ENCODE results near the gene MBD3L4.
"Not testable (repeated sequence)": the region's sequence is repeated elsewhere in the genome, so short reads cannot be mapped to it uniquely, and the experiment has no call there.

The MBD3L4 gene

DNA sequence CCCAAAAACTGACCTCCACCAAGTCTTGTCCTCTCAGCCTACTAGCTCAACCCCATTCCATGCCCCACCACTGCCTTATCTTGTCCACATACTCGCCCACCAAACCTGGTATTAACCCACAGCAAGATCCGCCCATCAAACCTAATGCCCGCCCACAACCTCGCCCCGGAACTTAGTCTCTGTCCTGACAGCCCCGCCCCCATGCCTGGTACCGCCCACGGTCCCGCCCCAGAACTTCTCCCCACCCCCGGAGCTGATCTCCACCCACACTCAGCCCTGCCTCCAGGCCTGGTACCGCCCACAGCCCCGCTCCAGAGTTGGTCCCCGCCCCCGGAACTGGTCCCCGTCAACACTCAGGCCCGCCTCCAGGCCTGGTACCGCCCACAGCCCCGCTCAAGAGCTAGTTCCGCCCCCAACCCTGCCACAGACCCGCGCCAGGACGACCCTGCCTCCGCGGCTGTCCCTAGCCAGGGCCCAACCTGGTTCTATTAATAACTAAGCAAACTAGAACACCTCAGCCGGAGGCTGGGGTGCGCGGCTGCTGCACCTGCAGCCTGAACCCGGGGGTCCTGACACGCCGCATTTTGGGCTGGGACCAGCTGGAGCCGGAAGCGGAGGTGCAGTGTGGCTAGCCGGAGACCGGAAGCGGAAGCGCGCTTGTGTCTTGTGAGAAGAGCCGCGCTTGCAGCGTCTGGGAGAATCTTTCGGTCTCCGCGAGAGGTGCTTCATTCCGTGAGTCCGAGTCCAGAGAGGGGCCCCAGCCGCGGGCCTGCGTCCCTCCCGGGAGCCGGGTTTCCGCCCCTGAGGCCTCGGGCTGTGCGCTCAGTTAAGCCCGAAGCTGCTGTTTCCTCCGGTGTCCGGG, 29.3 kb upstream of the MBD3L4 start, which contains the start of gene ZNF557:
Gene ZNF557, plus strand, starts transcription at position 662 of the 862 bp plus-strand sequence. CDS start 5,372 bp downstream, outside the sequence.
- H3K79me1 ChIP-seq (replicated peaks; ENCODE audit: low read length, poor library complexity, severe bottlenecking) = peaks cover 25% of the 10 kb centered on the region

DNA sequence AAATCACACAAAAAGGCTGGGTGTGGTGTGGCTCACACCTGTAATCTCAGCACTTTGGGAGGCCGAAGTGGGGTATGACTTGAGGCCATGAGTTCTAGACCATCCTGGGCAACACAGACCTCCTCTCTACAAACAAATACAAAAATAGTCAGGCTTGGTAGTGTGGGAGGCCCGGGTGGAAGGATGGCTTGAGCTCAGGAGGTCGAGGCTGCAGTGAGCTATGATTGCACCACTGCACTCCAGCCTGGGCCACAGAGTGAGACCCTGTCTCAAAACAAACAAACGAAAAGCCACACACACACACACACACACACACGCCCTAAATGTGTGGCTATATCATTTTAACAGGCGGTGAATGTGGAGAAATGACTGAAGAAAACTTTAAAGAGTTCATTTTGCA, 28.6 kb upstream of the MBD3L4 start:
- no peak overlapping the region for H3K4ac ChIP-seq (ENCODE audit: low read depth in 1 of 2, low read length in 2 of 2)
- peaks cover 22% of the 10 kb centered on the region for H3K9me3 ChIP-seq (ENCODE audit: control insufficient read depth, low read length)
- H3K9ac ChIP-seq (ENCODE audit: low read length) = no peak overlapping the region
- H2BK12ac ChIP-seq (ENCODE audit: low read length in 2 of 2) = no peak overlapping the region
- no peak overlapping the region for H3K18ac ChIP-seq (ENCODE audit: low read depth in 1 of 2, low read length in 2 of 2)
- no peak overlapping the region for H2BK15ac ChIP-seq (ENCODE audit: low read depth, poor library complexity, severe bottlenecking)
- DNase-seq = no peak
- H3K27ac ChIP-seq (ENCODE audit: low read length, poor library complexity, severe bottlenecking) = no peak overlapping the region
- no peak overlapping the region for H2BK5ac ChIP-seq (ENCODE audit: low read depth, low read length, poor library complexity, severe bottlenecking)
- no peak overlapping the region for H3K23ac ChIP-seq (ENCODE audit: low read length in 2 of 2)
- peaks cover 22 to 28% of the 10 kb centered on the region in 2 experiments for H3K36me3 ChIP-seq (ENCODE audit: control insufficient read depth in 1 of 2, insufficient read depth in 2 of 2, low read depth in 1 of 2, low read length in 2 of 2)
- peak overlapping the region in 1 of 2 experiments; percentile 62 for H3K4me3 ChIP-seq (ENCODE audit: insufficient read depth in 1 of 2, low read depth in 1 of 2, low read length in 2 of 2)
- peaks cover 2% of the 10 kb centered on the region for H3K4me1 ChIP-seq (ENCODE audit: control insufficient read depth, insufficient read depth, low read depth, low read length)
- H3K14ac ChIP-seq (ENCODE audit: low read length in 2 of 2) = no peak overlapping the region
- no peaks in the 10 kb centered on the region for H3K27me3 ChIP-seq (ENCODE audit: control insufficient read depth in 1 of 2, insufficient read depth in 1 of 2, low read length in 2 of 2)
- H4K91ac ChIP-seq (ENCODE audit: low read length) = no peak overlapping the region
- 67% methylated on average over 3 of the region's 6 CpGs for WGBS
- no peak overlapping the region for H3K4me2 ChIP-seq (ENCODE audit: low read length, poor library complexity, severe bottlenecking)
- H2AFZ ChIP-seq (ENCODE audit: low read depth, low read length) = no peak overlapping the region
- H2AK5ac ChIP-seq (ENCODE audit: low read length, severe bottlenecking) = no peak overlapping the region
- peaks cover 23% of the 10 kb centered on the region for H3K79me1 ChIP-seq (replicated peaks; ENCODE audit: low read length, poor library complexity, severe bottlenecking)
- no peak overlapping the region for H4K8ac ChIP-seq (ENCODE audit: low read length)
- H2BK120ac ChIP-seq (ENCODE audit: low read depth, low read length) = no peak overlapping the region

More for the DNA sequence above, 29.3 kb upstream of the MBD3L4 start, which contains the start of gene ZNF557:
- H2BK120ac ChIP-seq (ENCODE audit: low read depth, low read length) = peak within 1 kb of the TSS; percentile 94
- peak within 1 kb of the TSS; percentile 90 to 95 for H3K4me3 ChIP-seq (ENCODE audit: insufficient read depth in 1 of 2, low read depth in 1 of 2, low read length in 2 of 2)
- H2AK5ac ChIP-seq (ENCODE audit: low read length, severe bottlenecking) = no peak within 1 kb of the TSS
- no peak within 1 kb of the TSS for H3K23ac ChIP-seq (ENCODE audit: low read length in 2 of 2)
- H4K91ac ChIP-seq (ENCODE audit: low read length) = peak within 1 kb of the TSS; percentile 98
- H3K4ac ChIP-seq (ENCODE audit: low read depth in 1 of 2, low read length in 2 of 2) = peak within 1 kb of the TSS; percentile 64 to 83
- H3K9ac ChIP-seq (ENCODE audit: low read length) = peak within 1 kb of the TSS; percentile 94
- H2BK15ac ChIP-seq (ENCODE audit: low read depth, poor library complexity, severe bottlenecking) = peak within 1 kb of the TSS; percentile 100
- peak within 1 kb of the TSS; percentile 73 for H3K4me2 ChIP-seq (ENCODE audit: low read length, poor library complexity, severe bottlenecking)
- DNase-seq = peak; percentile 98
- peaks cover 2% of the 10 kb centered on the region for H3K4me1 ChIP-seq (ENCODE audit: control insufficient read depth, insufficient read depth, low read depth, low read length)
- H3K18ac ChIP-seq (ENCODE audit: low read depth in 1 of 2, low read length in 2 of 2) = peak within 1 kb of the TSS; percentile 79 to 100
- H4K8ac ChIP-seq (ENCODE audit: low read length) = peak within 1 kb of the TSS; percentile 99
- no peaks in the 10 kb centered on the region for H3K27me3 ChIP-seq (ENCODE audit: control insufficient read depth in 1 of 2, insufficient read depth in 1 of 2, low read length in 2 of 2)
- H3K9me3 ChIP-seq (ENCODE audit: control insufficient read depth, low read length) = peaks cover 26% of the 10 kb centered on the region
- peak within 1 kb of the TSS in 1 of 2 experiments; percentile 47 for H3K14ac ChIP-seq (ENCODE audit: low read length in 2 of 2)
- no peak within 1 kb of the TSS for H2BK12ac ChIP-seq (ENCODE audit: low read length in 2 of 2)
- peak within 1 kb of the TSS; percentile 92 for H2BK5ac ChIP-seq (ENCODE audit: low read depth, low read length, poor library complexity, severe bottlenecking)
- H3K36me3 ChIP-seq (ENCODE audit: control insufficient read depth in 1 of 2, insufficient read depth in 2 of 2, low read depth in 1 of 2, low read length in 2 of 2) = peaks cover 28 to 33% of the 10 kb centered on the region in 2 experiments
- WGBS = 2% methylated on average over 51 of the region's 56 CpGs
- H3K27ac ChIP-seq (ENCODE audit: low read length, poor library complexity, severe bottlenecking) = peak within 1 kb of the TSS; percentile 85
- peak within 1 kb of the TSS; percentile 79 for H2AFZ ChIP-seq (ENCODE audit: low read depth, low read length)

- Histone ChIP-seq H3K36me3 (ENCODE audit: control insufficient read depth in 1 of 2, insufficient read depth in 2 of 2, low read depth in 1 of 2, low read length in 2 of 2) (peaks cover 14 to 20% of the 10 kb centered on the region in 2 experiments), H3K4me3 (ENCODE audit: insufficient read depth in 1 of 2, low read depth in 1 of 2, low read length in 2 of 2) (no peak overlapping the region), H3K27me3 (ENCODE audit: control insufficient read depth in 1 of 2, insufficient read depth in 1 of 2, low read length in 2 of 2) (no peaks in the 10 kb centered on the region), H2AFZ (ENCODE audit: low read depth, low read length) (no peak overlapping the region), H3K9ac (ENCODE audit: low read length) (no peak overlapping the region), H2BK5ac (ENCODE audit: low read depth, low read length, poor library complexity, severe bottlenecking) (no peak overlapping the region), H2BK120ac (ENCODE audit: low read depth, low read length) (no peak overlapping the region), H4K91ac (ENCODE audit: low read length) (no peak overlapping the region), H3K79me1 (replicated peaks; ENCODE audit: low read length, poor library complexity, severe bottlenecking) (peaks cover 19% of the 10 kb centered on the region), H2AK5ac (ENCODE audit: low read length, severe bottlenecking) (no peak overlapping the region), H2BK15ac (ENCODE audit: low read depth, poor library complexity, severe bottlenecking) (no peak overlapping the region), H4K8ac (ENCODE audit: low read length) (no peak overlapping the region), H3K27ac (ENCODE audit: low read length, poor library complexity, severe bottlenecking) (no peak overlapping the region), H3K4ac (ENCODE audit: low read depth in 1 of 2, low read length in 2 of 2) (no peak overlapping the region), H3K23ac (ENCODE audit: low read length in 2 of 2) (no peak overlapping the region), H3K4me2 (ENCODE audit: low read length, poor library complexity, severe bottlenecking) (no peak overlapping the region), H3K4me1 (ENCODE audit: control insufficient read depth, insufficient read depth, low read depth, low read length) (peaks cover 2% of the 10 kb centered on the region), H3K14ac (ENCODE audit: low read length in 2 of 2) (no peak overlapping the region), H3K18ac (ENCODE audit: low read depth in 1 of 2, low read length in 2 of 2) (no peak overlapping the region), H2BK12ac (ENCODE audit: low read length in 2 of 2) (no peak overlapping the region), H3K9me3 (ENCODE audit: control insufficient read depth, low read length) (peaks cover 14% of the 10 kb centered on the region)
- WGBS = 47% methylated on average over 1 of the region's 2 CpGs
- DNase-seq = no peak
Measured at GRCh38 chr19:7067716-7068115, 27.7 kb upstream of the MBD3L4 start.

DNA sequence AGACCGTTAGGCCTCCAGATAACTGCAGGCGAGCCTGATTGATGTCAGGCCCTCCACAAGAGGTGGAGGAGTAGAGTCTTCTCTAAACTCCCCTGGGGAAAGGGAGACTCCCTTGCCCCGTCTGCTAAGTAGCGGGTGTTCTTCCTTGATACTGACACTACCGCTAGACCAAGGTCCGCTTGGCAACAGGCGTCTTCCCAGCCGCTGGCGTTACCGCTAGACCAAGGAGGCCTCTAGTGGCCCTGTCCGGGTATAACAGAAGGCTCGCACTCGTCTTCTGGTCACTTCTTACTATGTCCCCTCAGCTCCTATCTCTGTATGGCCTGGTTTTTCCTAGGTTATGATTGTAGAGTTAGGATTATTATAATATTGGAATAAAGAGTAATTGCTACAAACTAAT, 27.1 kb upstream of the MBD3L4 start:
- H2BK5ac ChIP-seq (ENCODE audit: low read depth, low read length, poor library complexity, severe bottlenecking); H2AFZ ChIP-seq (ENCODE audit: low read depth, low read length); H3K9ac ChIP-seq (ENCODE audit: low read length); H2BK120ac ChIP-seq (ENCODE audit: low read depth, low read length); H3K9me3 ChIP-seq (ENCODE audit: control insufficient read depth, low read length); H3K4me3 ChIP-seq (ENCODE audit: insufficient read depth in 1 of 2, low read depth in 1 of 2, low read length in 2 of 2); H3K23ac ChIP-seq (ENCODE audit: low read length in 2 of 2); H3K4ac ChIP-seq (ENCODE audit: low read depth in 1 of 2, low read length in 2 of 2); H2BK15ac ChIP-seq (ENCODE audit: low read depth, poor library complexity, severe bottlenecking); H2BK12ac ChIP-seq (ENCODE audit: low read length in 2 of 2); H2AK5ac ChIP-seq (ENCODE audit: low read length, severe bottlenecking); H3K14ac ChIP-seq (ENCODE audit: low read length in 2 of 2); H3K18ac ChIP-seq (ENCODE audit: low read depth in 1 of 2, low read length in 2 of 2); H4K8ac ChIP-seq (ENCODE audit: low read length); H3K27ac ChIP-seq (ENCODE audit: low read length, poor library complexity, severe bottlenecking); H4K91ac ChIP-seq (ENCODE audit: low read length); H3K27me3 ChIP-seq (ENCODE audit: control insufficient read depth in 1 of 2, insufficient read depth in 1 of 2, low read length in 2 of 2); H3K4me1 ChIP-seq (ENCODE audit: control insufficient read depth, insufficient read depth, low read depth, low read length); H3K4me2 ChIP-seq (ENCODE audit: low read length, poor library complexity, severe bottlenecking): not testable (repeated sequence)
- DNase-seq = peak; percentile 24
- Histone ChIP-seq H3K36me3 (ENCODE audit: control insufficient read depth in 1 of 2, insufficient read depth in 2 of 2, low read depth in 1 of 2, low read length in 2 of 2) (peaks cover 8 to 14% of the 10 kb centered on the region in 2 experiments), H3K79me1 (replicated peaks; ENCODE audit: low read length, poor library complexity, severe bottlenecking) (peaks cover 13% of the 10 kb centered on the region)
- WGBS = 55% methylated on average over 10 of the region's 13 CpGs
